Stimulated activated CD8-positive, alpha-beta memory T cell treated with anti-CD3 and anti-CD28 coated beads, Interleukin-2, amount 100 ng/mL, for 48 hours (primary cell): ENCODE data around the gene THRB.

ENCODE experiments used
- DNase-seq, 2 donors: peaks; one replicate each; pipeline ENCODE4 v3.0.0-alpha.2; 2020; ENCODE audit warnings: low read depth in 2 of 2

The THRB gene

GRCh38 chr3:24490151-24490550, 4.5 kb downstream of the THRB start:
- no peak for DNase-seq

DNA sequence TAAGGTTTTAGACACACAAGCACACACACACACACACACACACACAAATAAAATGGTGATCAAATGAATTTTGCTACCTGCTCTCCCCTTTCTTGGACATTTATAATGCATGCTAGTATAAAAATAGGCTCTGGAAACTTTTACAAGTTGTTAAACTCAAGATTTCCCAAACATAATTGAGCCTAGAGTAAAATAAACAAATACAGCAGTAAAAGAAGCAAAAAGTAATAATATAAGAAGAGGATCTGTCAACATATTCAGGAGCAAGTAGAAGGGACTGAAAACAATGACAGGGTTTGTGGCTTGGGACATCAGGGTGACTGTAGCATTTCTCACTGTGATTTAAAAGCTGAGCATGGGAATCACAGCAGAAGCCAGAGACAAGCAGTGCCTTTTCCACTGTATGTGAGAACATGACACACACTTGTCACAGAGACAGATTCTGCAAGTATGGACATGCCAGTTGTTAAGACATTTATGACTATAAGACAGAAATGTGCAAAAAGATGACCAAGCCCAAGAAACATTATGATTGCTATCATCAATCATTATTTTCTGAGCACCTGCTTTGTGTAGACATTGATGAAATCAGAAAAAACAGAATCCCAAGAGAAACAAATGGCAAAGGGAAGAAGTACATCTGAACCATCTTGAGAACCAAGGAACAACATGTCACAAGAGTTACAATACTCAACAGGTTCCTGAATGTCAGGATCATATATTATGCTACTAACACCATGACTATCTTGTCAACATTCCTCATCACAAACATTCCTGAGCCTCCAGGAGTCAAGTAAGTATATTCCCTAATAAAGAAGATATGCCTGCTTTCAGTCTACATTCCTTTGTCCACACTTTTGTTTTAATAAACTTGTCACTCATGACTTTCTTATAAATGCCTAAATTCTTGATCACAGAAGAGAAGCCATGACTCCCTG, 7.1 kb downstream of the THRB start:
- DNase-seq: no peak

DNA sequence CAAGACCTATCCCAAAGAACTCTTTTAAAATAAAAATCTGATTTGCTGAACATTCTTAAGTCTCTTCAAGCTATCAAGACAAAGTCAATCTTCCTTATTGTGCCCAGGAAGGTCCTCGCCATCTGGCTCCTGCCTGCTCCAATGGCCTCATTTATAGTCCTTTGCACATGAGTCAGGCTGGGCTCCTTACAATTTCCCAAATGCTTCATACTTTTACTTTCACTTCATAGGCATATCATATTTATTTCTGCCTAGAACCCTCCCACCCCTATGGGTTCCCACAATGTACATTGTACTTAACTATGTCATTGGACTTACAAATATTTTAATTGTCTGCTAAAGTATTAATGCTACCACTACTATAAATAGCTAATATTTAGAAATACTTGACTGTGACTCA, 9.1 kb downstream of the THRB start:
- no peak for DNase-seq

- no peak for DNase-seq
These were observed 10.8 kb downstream of the THRB start for GRCh38 chr3:24483873-24484272.

- no peak for DNase-seq
These were observed 12.4 kb downstream of the THRB start for GRCh38 chr3:24482096-24482705.

- no peak for DNase-seq
These were observed 13.5 kb downstream of the THRB start for GRCh38 chr3:24481193-24481592.

DNA sequence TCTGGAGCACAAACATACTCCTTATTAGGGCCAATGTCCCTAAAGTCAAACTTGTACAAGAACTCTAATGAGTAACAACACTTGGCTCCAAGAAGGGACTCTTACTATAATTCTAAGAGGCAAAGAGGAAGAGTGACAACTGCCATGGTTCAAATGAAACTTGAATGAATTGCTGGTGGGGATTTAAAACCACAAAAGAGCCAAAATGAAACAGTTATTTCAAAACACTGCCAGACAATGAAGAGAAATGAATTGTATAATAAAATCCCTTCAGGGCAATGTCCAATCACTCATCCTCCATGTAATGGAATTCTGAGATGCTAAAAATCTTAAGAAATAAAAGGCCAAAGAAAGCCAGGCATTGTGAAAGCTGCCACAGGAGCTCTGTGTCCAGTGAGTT, 14.2 kb downstream of the THRB start:
- no peak for DNase-seq

DNA sequence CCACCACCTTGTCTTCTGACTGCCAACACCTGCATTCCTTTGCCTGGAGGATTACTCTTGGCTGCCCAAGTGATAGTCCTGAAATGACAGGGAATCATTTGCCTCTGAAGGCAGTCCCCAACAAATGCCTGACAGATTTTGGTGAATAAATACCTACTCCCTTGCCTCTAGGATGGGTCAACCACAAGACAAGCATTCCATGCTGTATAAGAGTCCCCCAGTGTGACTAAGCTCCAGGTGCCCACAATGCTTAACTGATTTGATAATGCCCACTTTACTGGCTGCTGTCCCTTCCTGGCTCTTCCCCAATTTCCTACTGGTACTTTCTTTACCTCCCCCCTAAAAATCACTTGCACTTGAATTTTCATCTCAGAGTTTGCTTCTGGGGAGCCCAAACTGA, 14.8 kb downstream of the THRB start:
- DNase-seq: no peak

GRCh38 chr3:24476871-24477656, 17.6 kb downstream of the THRB start:
- no peak for DNase-seq

- no peak for DNase-seq
These were observed 18.7 kb downstream of the THRB start for GRCh38 chr3:24475925-24476324.

GRCh38 chr3:24474862-24475261, 19.8 kb downstream of the THRB start:
- no peak for DNase-seq

DNA sequence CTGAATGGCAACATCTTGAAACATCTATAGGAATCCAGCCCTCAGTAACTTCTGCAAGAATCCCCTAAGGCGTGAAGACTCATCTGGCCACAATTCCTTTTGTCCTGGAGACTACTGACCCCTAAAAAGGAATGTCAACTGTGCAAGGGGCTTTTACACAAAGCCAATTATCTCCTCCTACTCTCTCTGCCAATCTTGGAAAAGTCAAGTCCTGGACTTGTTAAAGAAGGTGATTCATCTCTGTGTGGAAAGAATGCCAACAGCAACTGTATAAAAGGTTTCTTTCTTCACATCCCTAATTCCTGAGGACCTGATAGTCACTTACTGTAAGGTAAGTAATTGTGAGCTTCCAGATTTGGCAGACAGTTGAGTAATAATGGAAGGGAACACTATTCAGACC, 22.3 kb downstream of the THRB start:
- no peak for DNase-seq

DNA sequence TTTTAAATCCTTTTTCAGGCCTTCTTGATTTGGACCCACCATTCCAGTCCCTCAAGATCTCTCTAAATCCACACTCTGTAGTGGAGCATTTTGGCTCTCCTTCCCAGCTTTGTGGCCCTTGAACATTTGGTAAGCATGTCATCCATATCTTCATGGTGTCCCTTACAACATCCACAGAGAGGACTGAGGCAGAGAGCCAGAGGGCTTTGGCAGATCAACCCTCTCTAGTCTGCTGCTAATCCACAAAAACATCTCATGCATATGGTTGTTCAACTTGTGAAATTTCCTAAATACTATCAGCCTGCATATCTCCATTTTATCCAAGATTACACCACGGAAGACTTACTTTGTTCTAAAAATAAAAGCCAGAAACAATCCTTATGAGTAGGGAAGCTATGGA, 23.2 kb downstream of the THRB start:
- DNase-seq: no peak

- no peak for DNase-seq
These were observed 24.4 kb downstream of the THRB start for GRCh38 chr3:24470277-24470676.

- DNase-seq: no peak
These were observed 30.3 kb downstream of the THRB start for GRCh38 chr3:24464389-24464788.

- DNase-seq: no peak
These were observed 31.9 kb downstream of the THRB start for GRCh38 chr3:24462737-24463136.

DNA sequence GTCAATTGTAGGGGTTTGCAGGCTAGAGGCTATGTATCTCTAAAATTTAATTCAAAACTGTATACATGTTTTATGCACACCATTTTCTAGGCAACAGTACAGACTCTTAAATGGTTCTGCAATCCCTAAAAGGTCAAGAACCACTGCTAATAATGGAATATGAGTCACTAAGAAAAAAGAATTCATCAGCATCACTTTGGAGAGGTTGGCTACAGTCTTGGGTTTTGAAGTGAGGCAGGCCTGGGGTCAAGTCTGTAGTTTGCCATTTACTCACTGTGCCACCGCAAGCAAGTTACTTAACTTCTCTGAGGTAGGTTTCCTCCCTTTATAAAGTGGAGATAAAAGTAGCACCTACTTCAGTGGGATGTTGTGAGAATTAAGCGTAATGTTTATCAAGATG, 33.7 kb downstream of the THRB start:
- no peak for DNase-seq

DNA sequence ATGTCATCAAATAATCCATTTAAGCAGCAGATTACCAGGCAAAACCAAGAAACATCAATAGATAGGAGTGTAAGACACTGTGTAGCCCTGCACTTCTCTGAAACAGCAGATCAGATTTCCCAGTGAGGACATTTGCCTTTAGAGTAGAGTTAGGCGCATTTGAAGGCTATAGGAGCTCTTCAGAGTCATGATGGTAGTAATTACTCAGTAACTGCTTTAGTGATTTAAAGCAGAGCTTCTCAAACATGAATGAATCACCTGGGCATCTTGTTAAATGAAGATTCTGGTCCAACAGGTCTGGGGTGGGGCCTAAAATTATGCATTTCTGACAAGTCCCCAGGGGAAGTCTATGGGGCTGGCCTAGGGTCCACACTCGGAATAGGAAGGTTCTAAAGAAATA, 36.9 kb downstream of the THRB start:
- DNase-seq: no peak

GRCh38 chr3:24454856-24455255, 39.8 kb downstream of the THRB start:
- no peak for DNase-seq

GRCh38 chr3:24454393-24454792, 40.3 kb downstream of the THRB start:
- DNase-seq: no peak

DNA sequence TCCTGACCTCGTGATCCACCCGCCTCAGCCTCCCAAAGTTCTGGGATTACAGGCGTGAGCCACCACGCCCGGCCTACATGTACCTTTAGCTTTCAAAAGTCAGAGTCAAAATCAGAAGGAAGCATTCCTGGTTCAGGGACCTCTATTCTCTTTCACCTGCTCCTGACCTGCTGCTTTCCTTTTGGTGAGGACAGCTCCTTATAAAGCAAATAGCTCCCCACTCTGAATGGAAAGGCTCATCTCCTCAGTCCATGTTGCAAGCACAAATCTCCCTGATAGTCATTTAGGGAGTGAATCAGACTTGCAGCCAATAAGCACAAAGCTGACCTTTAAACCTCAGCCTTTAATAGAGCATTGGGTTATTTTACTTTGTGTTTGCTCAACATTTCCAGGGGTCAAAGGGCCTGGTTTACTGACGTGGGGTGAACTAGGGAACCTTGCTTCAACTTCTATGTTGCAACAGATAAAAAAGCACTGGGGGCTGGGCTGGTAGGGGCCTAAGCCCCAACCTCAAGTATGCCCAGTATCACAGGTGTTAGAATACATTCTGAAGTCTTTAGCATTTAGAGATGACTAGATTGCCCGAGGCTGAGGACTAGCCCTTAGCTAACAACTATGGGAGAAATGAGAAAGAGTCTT, 43.1 kb downstream of the THRB start:
- no peak for DNase-seq
